Testis (tissue), 3 donors: Measurements from ENCODE around the gene ASB18. TPM values are rescaled to one million over a fixed set of nuclear protein-coding genes. Genes with fewer than 3 reads are reported as not detected.

Experiments
- DNase-seq: peaks from one replicate; pipeline ENCODE4 v3.0.0-alpha.2; 2019
- H3K27ac ChIP-seq, 2 donors: fragments of 200-600 bp; sonication (generic); one replicate each; pipeline ENCODE4 v1.5.1; 2019
- H3K27me3 ChIP-seq: fragments of 200-600 bp; sonication (generic); one replicate; pipeline ENCODE4 v1.5.1; 2019
- H3K36me3 ChIP-seq: fragments of 200-600 bp; sonication (generic); one replicate; pipeline ENCODE4 v1.5.1; 2017; ENCODE audit warnings: low read depth; ENCODE audit errors: missing control alignments
- H3K4me1 ChIP-seq: fragments of 200-600 bp; sonication (generic); one replicate; pipeline ENCODE4 v1.5.1; 2019
- H3K4me3 ChIP-seq, 2 donors: fragments of 200-600 bp; sonication (generic); one replicate each; pipeline ENCODE4 v1.5.1; 2017 to 2019
- H3K9me3 ChIP-seq: fragments of 200-600 bp; sonication (generic); one replicate; pipeline ENCODE4 v1.5.1; 2017
- CTCF ChIP-seq, 3 experiments: fragments of 450-650 bp in 2 of 3; fragments of 200-600 bp in 1 of 3; sonication (generic) in 1 of 3; IDR thresholded peaks; one replicate each; pipeline ENCODE4 v1.5.1; 2016 to 2019; ENCODE audit warnings: antibody characterized with exemption in 3 of 3, mild to moderate bottlenecking in 2 of 3, moderate library complexity in 1 of 3
- POLR2A ChIP-seq: fragments of 450-650 bp; IDR thresholded peaks from one replicate; pipeline ENCODE4 v1.6.1; 2017; ENCODE audit warnings: antibody characterized with exemption, mild to moderate bottlenecking, moderate library complexity
- WGBS, 2 donors: methylation state at CpG; one replicate each; pipeline ENCODE4 v1.1.5; 2018; 5-methylcytosine and 5-hydroxymethylcytosine counted together
- intact Hi-C: fragments of 100-400 bp; cut with DNase I; formaldehyde crosslinking; loops from one replicate; pipeline ENCODE4 v1.15.1; 2023; ENCODE audit warnings: low total_unique reads
- polyA plus RNA-seq: library from polyadenylated mRNA; stranded (reverse); fragments of 350-450 nt; fragmentation: Illumina TruSeq; extraction: RNeasy Lipid Tissue Mini Kit (QIAGEN cat#74804); gene quantifications from one replicate; pipeline ENCODE4 v1.2.3, GENCODE V29; 2014; ENCODE audit warnings: low read depth, low replicate concordance; ENCODE audit not compliant: insufficient read depth
- total RNA-seq, 2 donors: library from RNA; depleted of rRNA; stranded (reverse); fragments of >200 nt; gene quantifications; one replicate each; pipeline ENCODE4 v1.2.3, GENCODE V29; 2016

The ASB18 gene
- total and polyA plus RNA-seq, 3 donors from 2014 or later = 0.43 to 4.9 (median 0.67) TPM

GRCh38 chr2:236180076-236180816 is 84.0 kb downstream of the ASB18 start:
- no peaks in the 10 kb centered on the region for H3K36me3 ChIP-seq
- 15 to 19% methylated on average over 12 of the region's 12 CpGs for WGBS, 2 donors
- H3K4me3 ChIP-seq = no peak overlapping the region
- TF ChIP-seq CTCF (IDR thresholded peaks at IDR 0.05) (no peak), POLR2A (no peak)
- H3K4me1 ChIP-seq = peaks cover 5% of the 10 kb centered on the region
- H3K9me3 ChIP-seq = no peaks in the 10 kb centered on the region
- intact Hi-C loops = no loop called here
- no peak for DNase-seq
- no peaks in the 10 kb centered on the region for H3K27me3 ChIP-seq
- no peak overlapping the region for H3K27ac ChIP-seq

GRCh38 chr2:236179236-236180075 is 84.8 kb downstream of the ASB18 start:
- Histone ChIP-seq H3K27me3 (no peaks in the 10 kb centered on the region), H3K27ac (no peak overlapping the region), H3K4me3 (peak overlapping the region in 1 of 2 donors; percentile 29), H3K9me3 (no peaks in the 10 kb centered on the region), H3K36me3 (no peaks in the 10 kb centered on the region), H3K4me1 (peaks cover 5% of the 10 kb centered on the region)
- DNase-seq = no peak
- TF ChIP-seq POLR2A = no peak
- TF ChIP-seq CTCF (IDR thresholded peaks at IDR 0.05) = no peak
- 4 to 6% methylated on average over 31 to 49 of the region's 59 CpGs for WGBS, 2 donors
- intact Hi-C loops = no loop called here

GRCh38 chr2:236178890-236179235 is 85.3 kb downstream of the ASB18 start:
- Histone ChIP-seq H3K4me1 (peaks cover 5% of the 10 kb centered on the region), H3K27me3 (no peaks in the 10 kb centered on the region), H3K36me3 (no peaks in the 10 kb centered on the region), H3K9me3 (no peaks in the 10 kb centered on the region), H3K27ac (no peak overlapping the region), H3K4me3 (peak overlapping the region; percentile 29 to 51)
- no peak for TF ChIP-seq CTCF (IDR thresholded peaks at IDR 0.05)
- no peak for TF ChIP-seq POLR2A
- no peak for DNase-seq
- WGBS, 2 donors = 5 to 10% methylated on average over 12 to 15 of the region's 15 CpGs
- intact Hi-C loops = no loop called here

GRCh38 chr2:236177967-236178889 is 86.0 kb downstream of the ASB18 start:
- H3K4me3 ChIP-seq = peak overlapping the region; percentile 29 to 51
- H3K36me3 ChIP-seq = no peaks in the 10 kb centered on the region
- no peak overlapping the region for H3K27ac ChIP-seq
- intact Hi-C loops = no loop called here
- DNase-seq = peak; percentile 83
- peak; percentile 60 to 81 (median 73) for TF ChIP-seq CTCF (IDR thresholded peaks at IDR 0.05)
- no peak for TF ChIP-seq POLR2A
- H3K27me3 ChIP-seq = no peaks in the 10 kb centered on the region
- no peaks in the 10 kb centered on the region for H3K9me3 ChIP-seq
- peaks cover 5% of the 10 kb centered on the region for H3K4me1 ChIP-seq
- whole genome bisulfite sequencing, 2 donors = 3% methylated on average over 49 to 60 of the region's 65 CpGs
